ENCODE data around the gene YTHDF1.
"Not testable (repeated sequence)": the region's sequence is repeated elsewhere in the genome, so short reads cannot be mapped to it uniquely, and the experiment has no call there.

Gene YTHDF1

GRCh38 chr20:63255931-63256704 lies 40.2 kb upstream of the YTHDF1 start:
- in situ Hi-C loops (cut with HindIII; ENCODE audit: low pct_unique_long_range_greater_than_20kb, low sequenced_read_pairs): no loop called here
- DNase-seq (ENCODE audit: low read depth in 1 of 2, low spot score in 1 of 2): peak in 1 of 2 experiments; percentile 24
- no peak for TF ChIP-seq JUND (IDR thresholded peaks at IDR 0.05; ENCODE audit: low read depth)

- no peak for TF ChIP-seq JUND (IDR thresholded peaks at IDR 0.05; ENCODE audit: low read depth)
- in situ Hi-C loops (cut with HindIII; ENCODE audit: low pct_unique_long_range_greater_than_20kb, low sequenced_read_pairs): no loop called here
- no peak for DNase-seq (ENCODE audit: low read depth in 1 of 2, low spot score in 1 of 2)
Observed at GRCh38 chr20:63254606-63255384, 38.9 kb upstream of the YTHDF1 start.

- TF ChIP-seq JUND (IDR thresholded peaks at IDR 0.05; ENCODE audit: low read depth): no peak
- no peak for DNase-seq (ENCODE audit: low read depth in 1 of 2, low spot score in 1 of 2)
- in situ Hi-C loops (cut with HindIII; ENCODE audit: low pct_unique_long_range_greater_than_20kb, low sequenced_read_pairs): no loop called here
Observed at GRCh38 chr20:63254232-63254605, 38.3 kb upstream of the YTHDF1 start, which contains the start of gene NKAIN4. TSS of gene NKAIN4 (minus strand) at chr20:63254463. CDS start at chr20:63254450, 13 bp downstream.

DNA sequence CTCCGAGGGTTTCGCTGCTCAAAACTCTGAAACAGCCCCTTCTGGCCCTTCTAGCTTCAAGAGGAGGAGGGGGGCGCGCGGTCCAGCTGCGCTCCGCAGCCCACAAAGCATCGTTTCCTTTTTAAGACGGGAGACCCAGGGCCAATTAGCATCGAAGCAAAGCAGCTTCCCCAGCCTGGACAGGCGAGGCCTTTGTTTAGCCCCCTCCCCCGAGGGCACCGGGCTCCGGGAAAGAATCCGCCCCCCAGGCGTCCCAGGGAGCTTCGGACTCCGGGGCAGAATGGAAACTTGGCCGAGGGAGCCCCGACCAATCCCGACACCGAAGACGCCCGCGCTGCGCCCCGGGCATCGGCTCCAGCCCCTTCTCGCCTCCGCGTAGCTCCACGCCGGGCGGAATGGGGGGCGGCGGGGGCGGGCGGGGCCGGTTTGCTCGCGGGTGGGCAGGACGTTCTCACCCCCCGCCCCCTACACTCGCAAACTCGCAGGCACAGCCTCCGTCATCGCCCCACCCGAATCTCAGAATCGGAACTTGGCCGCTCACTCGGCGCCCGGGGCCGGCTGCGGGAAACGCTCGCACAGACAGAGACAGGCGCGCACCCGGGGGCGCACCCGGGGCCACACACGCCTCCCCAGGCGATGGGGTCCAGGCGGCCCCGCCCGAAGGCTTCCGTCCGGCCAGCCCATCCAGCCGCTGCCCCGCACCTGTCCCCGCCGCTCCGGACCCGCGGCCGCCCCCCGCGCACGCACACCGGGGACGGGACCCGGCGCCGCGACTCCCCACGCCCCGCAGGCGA lies 37.7 kb upstream of the YTHDF1 start:
- in situ Hi-C loops (cut with HindIII; ENCODE audit: low pct_unique_long_range_greater_than_20kb, low sequenced_read_pairs): no loop called here
- DNase-seq (ENCODE audit: low read depth in 1 of 2, low spot score in 1 of 2): no peak
- no peak for TF ChIP-seq JUND (IDR thresholded peaks at IDR 0.05; ENCODE audit: low read depth)

DNA sequence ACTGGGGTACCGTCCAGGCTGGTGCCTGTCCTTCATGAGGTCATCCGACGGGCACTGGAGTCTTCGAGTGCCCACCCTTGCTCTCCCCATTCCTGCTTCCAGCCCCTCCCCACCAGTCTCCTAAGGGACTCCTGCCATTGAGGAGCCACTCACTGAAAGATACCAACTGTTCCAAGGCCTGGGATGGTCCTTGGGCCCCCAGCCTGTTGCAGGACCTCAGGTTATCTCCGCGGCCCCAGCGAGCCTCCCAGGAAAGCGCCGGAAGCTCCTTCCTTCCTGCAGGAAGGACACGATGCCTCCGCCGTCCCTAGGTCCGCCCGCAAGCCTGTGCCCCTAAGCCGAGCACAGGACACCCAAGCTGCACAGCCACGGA lies 37.1 kb upstream of the YTHDF1 start:
- TF ChIP-seq JUND (IDR thresholded peaks at IDR 0.05; ENCODE audit: low read depth): no peak
- no peak for DNase-seq (ENCODE audit: low read depth in 1 of 2, low spot score in 1 of 2)
- in situ Hi-C loops (cut with HindIII; ENCODE audit: low pct_unique_long_range_greater_than_20kb, low sequenced_read_pairs): no loop called here

DNA sequence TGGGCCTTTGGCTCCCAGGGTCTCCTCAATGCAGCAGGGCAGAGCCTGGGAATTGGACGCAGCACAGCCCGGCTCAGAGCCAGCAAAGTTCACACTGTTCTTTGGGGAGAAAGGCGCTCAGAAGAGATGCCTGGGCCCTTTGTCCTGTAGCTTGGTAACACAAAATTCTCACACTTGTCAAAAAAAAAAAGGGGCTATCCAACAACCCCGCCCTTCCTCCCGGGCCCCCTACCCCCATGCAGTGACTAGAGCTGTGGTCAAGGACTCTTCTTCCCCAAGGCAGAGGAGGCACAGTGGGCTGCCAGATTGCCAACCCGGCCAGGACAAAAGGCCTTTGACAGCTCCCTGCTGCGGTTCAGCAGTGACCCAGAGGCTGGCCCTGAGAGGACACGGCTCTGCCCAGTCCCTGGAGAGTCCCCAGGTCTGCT lies 36.4 kb upstream of the YTHDF1 start:
- in situ Hi-C loops (cut with HindIII; ENCODE audit: low pct_unique_long_range_greater_than_20kb, low sequenced_read_pairs): no loop called here
- DNase-seq (ENCODE audit: low read depth in 1 of 2, low spot score in 1 of 2): no peak
- no peak for TF ChIP-seq JUND (IDR thresholded peaks at IDR 0.05; ENCODE audit: low read depth)

DNA sequence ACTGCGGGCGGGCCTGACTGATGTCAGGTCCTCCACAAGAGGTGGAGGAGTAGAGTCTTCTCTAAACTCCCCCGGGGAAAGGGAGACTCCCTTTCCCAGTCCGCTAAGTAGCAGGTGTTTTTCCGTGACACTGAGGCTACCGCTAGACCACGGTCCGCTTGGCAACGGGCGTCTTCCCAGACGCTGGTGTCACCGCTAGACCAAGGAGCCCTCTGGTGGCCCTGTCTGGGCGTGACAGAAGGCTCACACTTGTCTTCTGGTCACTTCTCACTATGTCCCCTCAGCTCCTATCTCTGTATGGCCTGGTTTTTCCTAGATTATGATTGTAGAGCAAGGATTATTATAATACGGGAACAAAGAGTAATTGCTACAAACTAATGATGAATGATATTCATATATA lies 35.4 kb upstream of the YTHDF1 start:
- in situ Hi-C loops (cut with HindIII; ENCODE audit: low pct_unique_long_range_greater_than_20kb, low sequenced_read_pairs): not testable (repeated sequence)
- DNase-seq (ENCODE audit: low read depth in 1 of 2, low spot score in 1 of 2): peak in 1 of 2 experiments; percentile 64

GRCh38 chr20:63249891-63250290 lies 34.0 kb upstream of the YTHDF1 start:
- in situ Hi-C loops (cut with HindIII; ENCODE audit: low pct_unique_long_range_greater_than_20kb, low sequenced_read_pairs): no loop called here
- DNase-seq (ENCODE audit: low read depth in 1 of 2, low spot score in 1 of 2): no peak
- no peak for TF ChIP-seq JUND (IDR thresholded peaks at IDR 0.05; ENCODE audit: low read depth)

GRCh38 chr20:63248835-63249591 lies 33.1 kb upstream of the YTHDF1 start:
- DNase-seq (ENCODE audit: low read depth in 1 of 2, low spot score in 1 of 2): peak in 1 of 2 experiments; percentile 42
- no peak for TF ChIP-seq JUND (IDR thresholded peaks at IDR 0.05; ENCODE audit: low read depth)
- in situ Hi-C loops (cut with HindIII; ENCODE audit: low pct_unique_long_range_greater_than_20kb, low sequenced_read_pairs): no loop called here

DNA sequence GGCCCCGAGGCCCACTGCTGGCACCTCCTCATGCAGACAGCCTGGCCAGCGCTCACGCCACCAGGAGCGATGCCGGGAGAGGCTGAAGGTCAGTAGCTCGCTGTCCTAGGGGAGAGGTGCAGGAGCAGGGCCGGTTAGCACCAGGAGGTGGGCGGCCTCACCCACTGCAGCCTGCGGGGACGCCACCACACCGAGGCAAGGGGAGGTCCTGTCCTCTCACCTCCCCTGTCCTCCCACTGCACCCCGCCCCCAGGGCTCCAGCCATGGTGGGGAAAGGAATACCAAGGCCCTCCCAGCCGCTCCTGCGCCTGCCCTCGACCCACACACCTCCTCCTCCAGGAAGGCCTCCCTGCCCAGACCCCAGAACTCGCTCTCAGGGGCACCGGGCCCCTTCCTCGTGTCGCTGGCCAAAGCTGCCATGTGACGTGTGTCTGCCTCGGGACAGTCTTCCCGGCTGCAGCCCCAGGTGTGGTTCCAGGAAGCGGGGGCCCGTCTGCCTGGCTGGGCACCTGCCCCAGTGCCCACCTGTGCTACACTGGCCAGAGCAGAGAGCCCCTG lies 31.8 kb upstream of the YTHDF1 start:
- in situ Hi-C loops (cut with HindIII; ENCODE audit: low pct_unique_long_range_greater_than_20kb, low sequenced_read_pairs): no loop called here
- DNase-seq (ENCODE audit: low read depth in 1 of 2, low spot score in 1 of 2): no peak
- TF ChIP-seq JUND (IDR thresholded peaks at IDR 0.05; ENCODE audit: low read depth): no peak

- DNase-seq (ENCODE audit: low read depth in 1 of 2, low spot score in 1 of 2): peak in 1 of 2 experiments; percentile 51
- TF ChIP-seq JUND (IDR thresholded peaks at IDR 0.05; ENCODE audit: low read depth): no peak
- in situ Hi-C loops (cut with HindIII; ENCODE audit: low pct_unique_long_range_greater_than_20kb, low sequenced_read_pairs): no loop called here
Observed at GRCh38 chr20:63246490-63247288, 30.8 kb upstream of the YTHDF1 start.

All from T47D (cell line).